Measurements from ENCODE around the gene CDH23. TPM values are rescaled to one million over a fixed set of nuclear protein-coding genes. Genes with fewer than 3 reads are reported as not detected.

Gene CDH23
- total and polyA plus RNA-seq, 9 of the 15 experiments (the other 6 are each of a cell fraction or from before 2014, with no cell fraction given), result 0.18 to 1.2 (median 0.47) TPM

DNA sequence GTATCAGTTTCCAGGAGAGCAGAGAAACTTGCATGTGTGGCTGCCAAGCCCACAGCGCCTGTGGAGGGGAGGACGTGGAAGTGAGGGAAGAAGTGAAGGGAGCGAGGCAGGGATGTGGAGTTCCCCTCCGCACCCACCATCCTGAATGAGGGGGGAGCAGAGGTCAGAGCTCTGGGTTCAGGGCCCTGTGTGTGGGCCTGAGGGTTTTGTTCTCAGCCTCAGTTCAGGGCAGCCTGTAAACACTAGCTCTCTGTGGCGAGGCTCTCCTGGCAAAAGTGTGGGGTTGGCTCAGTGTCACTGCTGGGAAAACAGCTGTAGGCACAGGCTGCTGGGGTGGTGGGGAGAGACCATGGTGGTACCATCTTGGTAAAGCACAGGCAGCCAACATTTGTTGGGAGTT is 214.4 kb downstream of the CDH23 start:
- DNase-seq (ENCODE audit: extremely low read depth in 1 of 4, low spot score in 3 of 4), result no peak
- in situ Hi-C loops (cut with MboI) (no loop called here), intact Hi-C loops (cut with micrococcal nuclease) (loop anchor here (5.0 kb wide), 1 partner anchor 36 kb away; no protein-coding TSS in a partner anchor)
- Histone ChIP-seq H3K79me2 (ENCODE audit: control insufficient read depth, insufficient read depth, low read length) (no peaks in the 10 kb centered on the region), H3K27me3 (ENCODE audit: control insufficient read depth in 2 of 2, insufficient read depth in 2 of 2, low read length in 2 of 2) (no peaks in the 10 kb centered on the region), H3K4me2 (ENCODE audit: insufficient read depth, low read length) (no peak overlapping the region), H4K20me1 (replicated peaks; ENCODE audit: control insufficient read depth, insufficient read depth, low read length) (no peaks in the 10 kb centered on the region), H3K4me3 (no peak overlapping the region), H3K27ac (ENCODE audit: extremely low read depth, low read depth, low read length) (no peak overlapping the region), H2AFZ (ENCODE audit: low read depth, low read length) (no peak overlapping the region), H3K9me3 (replicated peaks; ENCODE audit: control insufficient read depth, insufficient read depth, low read depth, low read length) (no peaks in the 10 kb centered on the region), H3K4me1 (replicated peaks in 1 of 2; ENCODE audit: control insufficient read depth in 2 of 2, insufficient read depth in 2 of 2, low read length in 2 of 2) (peaks cover 16 to 28% of the 10 kb centered on the region in 2 experiments), H3K9me1 (ENCODE audit: control insufficient read depth, insufficient read depth, low read length) (no peaks in the 10 kb centered on the region), H3K9ac (ENCODE audit: insufficient read depth in 1 of 2, low read depth in 2 of 2, low read length in 2 of 2) (peak overlapping the region in 1 of 2 experiments; percentile 46; a peak in 2 of 4 replicates), H3K36me3 (ENCODE audit: control insufficient read depth, insufficient read depth, low read length) (no peaks in the 10 kb centered on the region)
- 92% methylated on average over 5 of the region's 5 CpGs for WGBS (ENCODE audit: insufficient coverage, low coverage, missing lambda C conversion rate)
- ChIA-PET CTCF (ENCODE audit: low intra/inter-chr PET ratio) (no interaction called here), POLR2A (interaction anchor here (0.6 kb wide), 1 partner anchor 17 kb away, joined by 3 read pairs; no protein-coding TSS in a partner anchor)
- BruUV-seq (replicated peaks), result no TSS peak
- no peak for ATAC-seq
- no peak for FAIRE-seq
- no peak for TF ChIP-seq EWSR1 (IDR thresholded peaks at IDR 0.05; ENCODE audit: borderline replicate concordance, low read depth, partially characterized antibody)
- no peak for TF ChIP-seq ZKSCAN1 (IDR thresholded peaks at IDR 0.05; ENCODE audit: low read depth, low read length)
- no peak for TF ChIP-seq ZNF239 (CRISPR knock-in tag; IDR thresholded peaks at IDR 0.05)
- TF ChIP-seq, protein P1, sequence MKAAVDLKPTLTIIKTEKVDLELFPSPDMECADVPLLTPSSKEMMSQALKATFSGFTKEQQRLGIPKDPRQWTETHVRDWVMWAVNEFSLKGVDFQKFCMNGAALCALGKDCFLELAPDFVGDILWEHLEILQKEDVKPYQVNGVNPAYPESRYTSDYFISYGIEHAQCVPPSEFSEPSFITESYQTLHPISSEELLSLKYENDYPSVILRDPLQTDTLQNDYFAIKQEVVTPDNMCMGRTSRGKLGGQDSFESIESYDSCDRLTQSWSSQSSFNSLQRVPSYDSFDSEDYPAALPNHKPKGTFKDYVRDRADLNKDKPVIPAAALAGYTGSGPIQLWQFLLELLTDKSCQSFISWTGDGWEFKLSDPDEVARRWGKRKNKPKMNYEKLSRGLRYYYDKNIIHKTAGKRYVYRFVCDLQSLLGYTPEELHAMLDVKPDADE (conservative IDR thresholded peaks at IDR 0.05; ENCODE audit: control insufficient read depth, low read depth, low read length), result no peak
- TF ChIP-seq, protein P2, sequence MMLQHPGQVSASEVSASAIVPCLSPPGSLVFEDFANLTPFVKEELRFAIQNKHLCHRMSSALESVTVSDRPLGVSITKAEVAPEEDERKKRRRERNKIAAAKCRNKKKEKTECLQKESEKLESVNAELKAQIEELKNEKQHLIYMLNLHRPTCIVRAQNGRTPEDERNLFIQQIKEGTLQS (IDR thresholded peaks at IDR 0.05), result no peak
- TF ChIP-seq, protein P2 (CRISPR knock-in tag; conservative IDR thresholded peaks at IDR 0.05), result no peak
- no peak for TF ChIP-seq BCLAF1 (IDR thresholded peaks at IDR 0.05; ENCODE audit: borderline replicate concordance in 1 of 2, control insufficient read depth in 1 of 2, low read depth in 2 of 2, low read length in 1 of 2)
- TF ChIP-seq, protein P3, sequence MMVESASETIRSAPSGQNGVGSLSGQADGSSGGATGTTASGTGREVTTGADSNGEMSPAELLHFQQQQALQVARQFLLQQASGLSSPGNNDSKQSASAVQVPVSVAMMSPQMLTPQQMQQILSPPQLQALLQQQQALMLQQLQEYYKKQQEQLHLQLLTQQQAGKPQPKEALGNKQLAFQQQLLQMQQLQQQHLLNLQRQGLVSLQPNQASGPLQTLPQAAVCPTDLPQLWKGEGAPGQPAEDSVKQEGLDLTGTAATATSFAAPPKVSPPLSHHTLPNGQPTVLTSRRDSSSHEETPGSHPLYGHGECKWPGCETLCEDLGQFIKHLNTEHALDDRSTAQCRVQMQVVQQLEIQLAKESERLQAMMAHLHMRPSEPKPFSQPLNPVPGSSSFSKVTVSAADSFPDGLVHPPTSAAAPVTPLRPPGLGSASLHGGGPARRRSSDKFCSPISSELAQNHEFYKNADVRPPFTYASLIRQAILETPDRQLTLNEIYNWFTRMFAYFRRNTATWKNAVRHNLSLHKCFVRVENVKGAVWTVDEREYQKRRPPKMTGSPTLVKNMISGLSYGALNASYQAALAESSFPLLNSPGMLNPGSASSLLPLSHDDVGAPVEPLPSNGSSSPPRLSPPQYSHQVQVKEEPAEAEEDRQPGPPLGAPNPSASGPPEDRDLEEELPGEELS (CRISPR knock-in tag; IDR thresholded peaks at IDR 0.05; ENCODE audit: borderline replicate concordance), result no peak
- no peak for TF ChIP-seq ZFP91 (CRISPR knock-in tag; IDR thresholded peaks at IDR 0.05)
- no peak for TF ChIP-seq MBD2 (IDR thresholded peaks at IDR 0.05; ENCODE audit: borderline replicate concordance, low read depth)
- no peak for TF ChIP-seq ZNF766 (CRISPR knock-in tag; conservative IDR thresholded peaks at IDR 0.05)
- TF ChIP-seq CC2D1A (IDR thresholded peaks at IDR 0.05), result no peak
- no peak for TF ChIP-seq TBL1XR1 (IDR thresholded peaks at IDR 0.05; ENCODE audit: low read length in 2 of 2)
